ENCODE measurements around the gene GNPDA2. TPM values are rescaled to one million over a fixed set of nuclear protein-coding genes. Genes with fewer than 3 reads are reported as not detected.

GNPDA2 gene
- total and polyA plus RNA-seq, 4 donors: 8.6 to 28.9 (median 12.1) TPM

DNA sequence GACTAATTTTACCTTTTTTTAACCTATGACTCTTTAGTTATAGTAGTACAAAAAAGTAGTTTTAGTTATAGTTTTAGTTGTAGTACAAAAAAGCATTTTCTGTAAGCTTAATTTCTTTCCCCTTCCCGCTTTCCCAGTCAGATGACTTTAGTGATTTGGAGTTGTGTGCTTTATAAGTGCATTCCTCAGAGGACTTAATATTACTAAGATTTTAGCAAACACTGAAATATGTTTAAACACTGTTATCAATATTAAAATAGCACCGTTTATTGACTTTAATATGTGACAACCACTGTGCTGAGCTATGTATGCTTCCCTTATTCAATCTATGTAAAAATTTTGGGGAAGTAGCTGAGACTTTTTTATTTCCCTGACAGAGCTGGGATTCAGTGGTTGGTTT lies 25.3 kb downstream of the GNPDA2 start:
- H3K27ac ChIP-seq (ENCODE audit: low read depth in 1 of 2, low read length in 1 of 2): no peak overlapping the region
- WGBS, 2 donors: 69 to 78% methylated on average over 2 of the region's 2 CpGs
- no peaks in the 10 kb centered on the region for H3K9me3 ChIP-seq (ENCODE audit: control insufficient read depth in 4 of 4, insufficient read depth in 3 of 4, low read length in 3 of 4)
- H3K9ac ChIP-seq (ENCODE audit: insufficient read depth in 1 of 2, low read length in 2 of 2): no peak overlapping the region
- H3K27me3 ChIP-seq (ENCODE audit: control insufficient read depth in 3 of 3, insufficient read depth in 3 of 3, low read length in 2 of 3): no peaks in the 10 kb centered on the region
- peaks cover 0 to 3% (median 0%) of the 10 kb centered on the region in 5 donors for H3K4me1 ChIP-seq (ENCODE audit: control insufficient read depth in 5 of 5, insufficient read depth in 5 of 5, low read length in 5 of 5)
- TF ChIP-seq, protein P1, sequence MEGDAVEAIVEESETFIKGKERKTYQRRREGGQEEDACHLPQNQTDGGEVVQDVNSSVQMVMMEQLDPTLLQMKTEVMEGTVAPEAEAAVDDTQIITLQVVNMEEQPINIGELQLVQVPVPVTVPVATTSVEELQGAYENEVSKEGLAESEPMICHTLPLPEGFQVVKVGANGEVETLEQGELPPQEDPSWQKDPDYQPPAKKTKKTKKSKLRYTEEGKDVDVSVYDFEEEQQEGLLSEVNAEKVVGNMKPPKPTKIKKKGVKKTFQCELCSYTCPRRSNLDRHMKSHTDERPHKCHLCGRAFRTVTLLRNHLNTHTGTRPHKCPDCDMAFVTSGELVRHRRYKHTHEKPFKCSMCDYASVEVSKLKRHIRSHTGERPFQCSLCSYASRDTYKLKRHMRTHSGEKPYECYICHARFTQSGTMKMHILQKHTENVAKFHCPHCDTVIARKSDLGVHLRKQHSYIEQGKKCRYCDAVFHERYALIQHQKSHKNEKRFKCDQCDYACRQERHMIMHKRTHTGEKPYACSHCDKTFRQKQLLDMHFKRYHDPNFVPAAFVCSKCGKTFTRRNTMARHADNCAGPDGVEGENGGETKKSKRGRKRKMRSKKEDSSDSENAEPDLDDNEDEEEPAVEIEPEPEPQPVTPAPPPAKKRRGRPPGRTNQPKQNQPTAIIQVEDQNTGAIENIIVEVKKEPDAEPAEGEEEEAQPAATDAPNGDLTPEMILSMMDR (IDR thresholded peaks at IDR 0.05; ENCODE audit: control extremely low read depth, extremely low read depth): no peak
- H3K4me3 ChIP-seq: no peak overlapping the region
- H3K36me3 ChIP-seq (ENCODE audit: control insufficient read depth in 4 of 4, insufficient read depth in 4 of 4, low read length in 4 of 4): peaks cover 10 to 42% (median 22%) of the 10 kb centered on the region in 4 donors
- ATAC-seq (ENCODE audit: insufficient read depth, low FRiP score): no peak
- no peak for DNase-seq

DNA sequence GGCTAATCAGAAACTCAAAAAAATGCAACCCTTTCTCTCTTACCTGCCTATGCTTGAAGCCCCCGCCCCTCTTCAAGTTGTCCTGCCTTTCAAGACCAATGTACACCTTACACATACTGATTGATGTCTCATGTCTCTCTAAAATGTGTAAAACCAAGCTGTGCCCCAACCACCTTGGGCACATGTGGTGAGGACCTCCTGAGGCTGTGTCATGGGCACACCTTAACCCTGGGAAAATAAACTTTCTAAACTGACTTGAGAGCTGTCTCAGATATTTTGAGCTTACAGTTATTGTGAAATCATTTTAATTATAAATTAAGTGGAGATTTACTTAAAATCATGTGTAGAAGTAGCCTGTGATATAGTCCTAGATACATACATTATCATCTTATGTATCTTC lies 25.9 kb downstream of the GNPDA2 start:
- Histone ChIP-seq H3K27me3 (ENCODE audit: control insufficient read depth in 3 of 3, insufficient read depth in 3 of 3, low read length in 2 of 3) (no peaks in the 10 kb centered on the region), H3K4me1 (ENCODE audit: control insufficient read depth in 5 of 5, insufficient read depth in 5 of 5, low read length in 5 of 5) (peaks cover 0 to 3% (median 0%) of the 10 kb centered on the region in 5 donors), H3K27ac (ENCODE audit: low read depth in 1 of 2, low read length in 1 of 2) (no peak overlapping the region), H3K9me3 (ENCODE audit: control insufficient read depth in 4 of 4, insufficient read depth in 3 of 4, low read length in 3 of 4) (no peaks in the 10 kb centered on the region), H3K4me3 (no peak overlapping the region), H3K9ac (ENCODE audit: insufficient read depth in 1 of 2, low read length in 2 of 2) (no peak overlapping the region), H3K36me3 (ENCODE audit: control insufficient read depth in 4 of 4, insufficient read depth in 4 of 4, low read length in 4 of 4) (peaks cover 10 to 39% (median 23%) of the 10 kb centered on the region in 4 donors)
- ATAC-seq (ENCODE audit: insufficient read depth, low FRiP score) (no peak), DNase-seq (no peak)
- TF ChIP-seq, protein P1 (IDR thresholded peaks at IDR 0.05; ENCODE audit: control extremely low read depth, extremely low read depth): no peak
- WGBS, 2 donors: 86 to 90% methylated on average over 1 of the region's 1 CpG

DNA sequence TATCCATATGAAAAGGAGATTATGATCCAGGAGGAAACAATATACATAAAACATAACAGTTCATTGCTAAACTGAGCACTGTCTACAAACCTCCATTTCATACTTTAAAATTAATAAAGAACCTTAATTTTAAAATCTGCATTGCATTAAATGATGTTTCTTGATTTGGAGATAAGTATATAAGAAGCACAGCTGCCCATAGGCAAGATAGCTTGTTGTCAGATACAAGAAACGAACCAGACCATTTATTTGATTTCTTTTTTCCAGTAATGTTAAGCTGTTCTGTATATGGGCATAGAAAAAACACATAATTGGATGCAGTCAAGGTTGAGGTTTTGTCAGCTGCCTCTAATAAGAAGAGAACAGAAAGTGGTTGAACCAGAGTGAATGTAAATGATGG lies 41.7 kb downstream of the GNPDA2 start:
- WGBS, 2 donors: 92 to 94% methylated on average over 1 of the region's 1 CpG
- Histone ChIP-seq H3K27me3 (ENCODE audit: control insufficient read depth in 3 of 3, insufficient read depth in 3 of 3, low read length in 2 of 3) (no peaks in the 10 kb centered on the region), H3K9me3 (ENCODE audit: control insufficient read depth in 4 of 4, insufficient read depth in 3 of 4, low read length in 3 of 4) (no peaks in the 10 kb centered on the region), H3K4me1 (ENCODE audit: control insufficient read depth in 5 of 5, insufficient read depth in 5 of 5, low read length in 5 of 5) (peaks cover 0 to 12% (median 0%) of the 10 kb centered on the region in 5 donors), H3K9ac (ENCODE audit: insufficient read depth in 1 of 2, low read length in 2 of 2) (no peak overlapping the region), H3K4me3 (no peak overlapping the region), H3K27ac (ENCODE audit: low read depth in 1 of 2, low read length in 1 of 2) (no peak overlapping the region), H3K36me3 (ENCODE audit: control insufficient read depth in 4 of 4, insufficient read depth in 4 of 4, low read length in 4 of 4) (peaks cover 7 to 45% (median 11%) of the 10 kb centered on the region in 4 donors)
- DNase-seq (no peak), ATAC-seq (ENCODE audit: insufficient read depth, low FRiP score) (no peak)
- TF ChIP-seq, protein P1 (IDR thresholded peaks at IDR 0.05; ENCODE audit: control extremely low read depth, extremely low read depth): no peak

DNA sequence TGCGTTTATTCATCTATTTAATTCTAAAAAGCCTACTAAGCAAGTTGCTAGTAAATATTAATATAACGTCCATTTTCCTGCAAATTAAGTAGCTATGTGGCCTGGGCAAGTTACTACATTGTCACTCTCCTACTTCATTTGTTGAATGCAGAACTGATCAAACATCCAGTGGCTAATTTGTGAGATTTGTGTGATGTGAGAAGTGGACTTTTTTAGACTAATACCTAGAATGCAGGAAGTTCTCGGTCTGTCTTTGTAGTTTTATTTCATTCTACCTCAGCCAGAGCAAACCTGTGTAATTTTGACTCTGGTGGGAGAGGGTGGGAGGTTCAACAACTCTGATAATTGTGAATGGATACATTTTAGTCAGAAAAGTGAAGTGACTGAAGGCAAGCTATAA lies 47.3 kb downstream of the GNPDA2 start:
- Histone ChIP-seq H3K9me3 (ENCODE audit: control insufficient read depth in 4 of 4, insufficient read depth in 3 of 4, low read length in 3 of 4) (no peaks in the 10 kb centered on the region), H3K27me3 (ENCODE audit: control insufficient read depth in 3 of 3, insufficient read depth in 3 of 3, low read length in 2 of 3) (no peaks in the 10 kb centered on the region), H3K9ac (ENCODE audit: insufficient read depth in 1 of 2, low read length in 2 of 2) (peak overlapping the region; percentile 95 to 99), H3K27ac (ENCODE audit: low read depth in 1 of 2, low read length in 1 of 2) (peak overlapping the region; percentile 96 to 98), H3K36me3 (ENCODE audit: control insufficient read depth in 4 of 4, insufficient read depth in 4 of 4, low read length in 4 of 4) (peaks cover 0 to 9% (median 3%) of the 10 kb centered on the region in 4 donors), H3K4me3 (peak overlapping the region; percentile 93), H3K4me1 (ENCODE audit: control insufficient read depth in 5 of 5, insufficient read depth in 5 of 5, low read length in 5 of 5) (peaks cover 0 to 26% (median 3%) of the 10 kb centered on the region in 5 donors)
- TF ChIP-seq, protein P1 (IDR thresholded peaks at IDR 0.05; ENCODE audit: control extremely low read depth, extremely low read depth): no peak
- 0 to 2% methylated on average over 3 of the region's 3 CpGs for WGBS, 2 donors
- ATAC-seq (ENCODE audit: insufficient read depth, low FRiP score): no peak
- DNase-seq: peak in 1 of 3 donors; percentile 5
